Activated CD4-positive, alpha-beta T cell treated with anti-CD3 and anti-CD28 coated beads for 36 hours (primary cell): ENCODE measurements around the gene MLEC. TPM values are rescaled to one million over a fixed set of nuclear protein-coding genes. Genes with fewer than 3 reads are reported as not detected.

Source experiments
- ATAC-seq: fragments of 200-7000 bp; cut with Tn5 transposase; one replicate; pipeline ENCODE4 v1.10.0; 2021; ENCODE audit warnings: mild to moderate bottlenecking, moderate library complexity
- CTCF ChIA-PET: fragments of 350-600 bp; sonication (Branson Sonifier 250); formaldehyde crosslinking; loops from one replicate; lab custom pipeline; 2021; ENCODE audit warnings: antibody characterized with exemption; lab: Charles Lee
- POLR2A ChIA-PET: fragments of 350-600 bp; sonication (Branson Sonifier 250); formaldehyde crosslinking; loops from one replicate; lab custom pipeline; 2021; ENCODE audit warnings: antibody characterized with exemption, inconsistent platforms; lab: Charles Lee
- DNase-seq: peaks from one replicate; pipeline ENCODE4 v3.0.0-alpha.2; 2020
- H3K27ac Mint-ChIP-seq: one replicate; pipeline ENCODE4 v1.8.0; 2021; ENCODE audit warnings: mixed read lengths
- H3K27me3 Mint-ChIP-seq: one replicate; pipeline ENCODE4 v1.8.0; 2021; ENCODE audit warnings: mixed read lengths
- H3K36me3 Mint-ChIP-seq: one replicate; pipeline ENCODE4 v1.8.0; 2021; ENCODE audit warnings: low read depth, mixed read lengths
- H3K4me1 Mint-ChIP-seq: one replicate; pipeline ENCODE4 v1.8.0; 2021; ENCODE audit warnings: mixed read lengths
- H3K4me3 Mint-ChIP-seq: one replicate; pipeline ENCODE4 v1.8.0; 2021; ENCODE audit warnings: mild to moderate bottlenecking, moderate library complexity, mixed read lengths
- H3K9me3 Mint-ChIP-seq: one replicate; pipeline ENCODE4 v1.8.0; 2021; ENCODE audit warnings: low read depth, mixed read lengths
- intact Hi-C, 2 experiments: fragments of 100-400 bp; cut with DNase I in 1 of 2; cut with micrococcal nuclease in 1 of 2; formaldehyde crosslinking; loops; one replicate each; pipeline versions ENCODE4 v1.14.2 to v1.15.1; 2022 to 2024; cut with DNase I, micrococcal nuclease
- total RNA-seq, 2 experiments: library from RNA; stranded (reverse); gene quantifications; one replicate each; pipeline ENCODE4 v1.2.3, GENCODE V29; 2021

The MLEC gene
- total RNA-seq, 2 experiments from 2014 or later: 70.6 to 89.5 TPM

GRCh38 chr12:120693848-120694247, 6.9 kb downstream of the MLEC start:
- CTCF ChIA-PET: interaction anchor here (0.5 to 0.7 kb wide), 2 partner anchors 57 to 279 kb away, joined by 3 to 4 read pairs; no protein-coding TSS in a partner anchor
- H3K36me3 Mint-ChIP-seq: peaks cover 49% of the 10 kb centered on the region

GRCh38 chr12:120696626-120697025, 9.7 kb downstream of the MLEC start:
- intact Hi-C loops: no loop called here
- ChIA-PET CTCF (no interaction called here), POLR2A (no interaction called here)
- Mint-ChIP-seq H3K4me1 (peaks cover 14% of the 10 kb centered on the region), H3K36me3 (peaks cover 59% of the 10 kb centered on the region), H3K27ac (no peak overlapping the region), H3K9me3 (no peaks in the 10 kb centered on the region), H3K27me3 (no peaks in the 10 kb centered on the region), H3K4me3 (no peak overlapping the region)
- ATAC-seq: no peak
- no peak for DNase-seq

More at GRCh38 chr12:120693848-120694247, 6.9 kb downstream of the MLEC start:
- Mint-ChIP-seq H3K27ac (no peak overlapping the region), H3K27me3 (no peaks in the 10 kb centered on the region), H3K4me1 (peaks cover 39% of the 10 kb centered on the region), H3K9me3 (no peaks in the 10 kb centered on the region), H3K4me3 (no peak overlapping the region)
- POLR2A ChIA-PET: no interaction called here
- intact Hi-C loops: no loop called here
- DNase-seq: no peak
- no peak for ATAC-seq

- no peak overlapping the region for H3K27ac Mint-ChIP-seq
- intact Hi-C loops: no loop called here
- no peak for ATAC-seq
- ChIA-PET CTCF (interaction anchor here (0.6 to 1.1 kb wide), 2 partner anchors 13 to 49 kb away, joined by 3 read pairs; partner anchors contain the start of gene UNC119B), POLR2A (no interaction called here)
- peaks cover 60% of the 10 kb centered on the region for H3K36me3 Mint-ChIP-seq
- H3K9me3 Mint-ChIP-seq: no peaks in the 10 kb centered on the region
- no peak overlapping the region for H3K4me3 Mint-ChIP-seq
- H3K27me3 Mint-ChIP-seq: no peaks in the 10 kb centered on the region
- H3K4me1 Mint-ChIP-seq: peaks cover 9% of the 10 kb centered on the region
- DNase-seq: no peak
Measured at GRCh38 chr12:120697344-120697743, 10.4 kb downstream of the MLEC start.

- ATAC-seq (no peak), DNase-seq (no peak)
- Mint-ChIP-seq H3K4me3 (no peak overlapping the region), H3K27ac (no peak overlapping the region), H3K27me3 (no peaks in the 10 kb centered on the region), H3K36me3 (peaks cover 54% of the 10 kb centered on the region), H3K4me1 (no peaks in the 10 kb centered on the region), H3K9me3 (no peaks in the 10 kb centered on the region)
- intact Hi-C loops: no loop called here
- CTCF ChIA-PET: interaction anchor here (0.8 to 1.6 kb wide), 5 partner anchors 9 to 116 kb away, joined by 3 to 6 read pairs (median 3); partner anchors contain the start of genes ACADS and UNC119B
- POLR2A ChIA-PET: interaction anchor here (0.6 to 1.6 kb wide), 3 partner anchors 8 to 241 kb away, joined by 3 to 6 read pairs (median 6); no protein-coding TSS in a partner anchor
Measured at GRCh38 chr12:120698665-120699064, 11.7 kb downstream of the MLEC start.

- H3K27ac Mint-ChIP-seq: no peak overlapping the region
- no peaks in the 10 kb centered on the region for H3K9me3 Mint-ChIP-seq
- ChIA-PET CTCF (interaction anchor here (0.8 to 1.6 kb wide), 6 partner anchors 10 to 164 kb away, joined by 3 to 6 read pairs (median 4); partner anchors contain the start of genes ACADS and UNC119B), POLR2A (interaction anchor here (0.6 to 1.6 kb wide), 4 partner anchors 9 to 118 kb away, joined by 3 to 6 read pairs (median 4); partner anchors contain the start of gene POP5)
- intact Hi-C loops: no loop called here
- no peak for ATAC-seq
- H3K4me1 Mint-ChIP-seq: no peaks in the 10 kb centered on the region
- H3K4me3 Mint-ChIP-seq: no peak overlapping the region
- DNase-seq: no peak
- H3K27me3 Mint-ChIP-seq: no peaks in the 10 kb centered on the region
- H3K36me3 Mint-ChIP-seq: peaks cover 46% of the 10 kb centered on the region
Measured at GRCh38 chr12:120699553-120699952, 12.6 kb downstream of the MLEC start.

GRCh38 chr12:120700886-120701285, 13.9 kb downstream of the MLEC start:
- ATAC-seq (no peak), DNase-seq (no peak)
- no peaks in the 10 kb centered on the region for H3K27me3 Mint-ChIP-seq
- H3K9me3 Mint-ChIP-seq: no peaks in the 10 kb centered on the region
- peaks cover 33% of the 10 kb centered on the region for H3K36me3 Mint-ChIP-seq
- intact Hi-C loops: no loop called here
- ChIA-PET POLR2A (interaction anchor here (0.7 kb wide), 1 partner anchor 53 kb away, joined by 3 read pairs; no protein-coding TSS in a partner anchor), CTCF (interaction anchor here (0.6 to 1.5 kb wide), 6 partner anchors 9 to 271 kb away, joined by 3 to 6 read pairs (median 4); partner anchors contain the start of gene UNC119B)
- no peak overlapping the region for H3K4me3 Mint-ChIP-seq
- H3K27ac Mint-ChIP-seq: no peak overlapping the region
- no peaks in the 10 kb centered on the region for H3K4me1 Mint-ChIP-seq

- ATAC-seq (no peak), DNase-seq (no peak)
- Mint-ChIP-seq H3K9me3 (no peaks in the 10 kb centered on the region), H3K4me3 (no peak overlapping the region), H3K27me3 (no peaks in the 10 kb centered on the region), H3K4me1 (no peaks in the 10 kb centered on the region), H3K27ac (no peak overlapping the region), H3K36me3 (peaks cover 19% of the 10 kb centered on the region)
- intact Hi-C loops: no loop called here
- ChIA-PET POLR2A (no interaction called here), CTCF (interaction anchor here (0.6 to 1.4 kb wide), 3 partner anchors 12 to 100 kb away, joined by 3 read pairs; no protein-coding TSS in a partner anchor)
Measured at GRCh38 chr12:120702637-120703036, 15.7 kb downstream of the MLEC start.

- no peaks in the 10 kb centered on the region for H3K27me3 Mint-ChIP-seq
- no peak overlapping the region for H3K4me3 Mint-ChIP-seq
- H3K36me3 Mint-ChIP-seq: peaks cover 18% of the 10 kb centered on the region
- no peaks in the 10 kb centered on the region for H3K4me1 Mint-ChIP-seq
- POLR2A ChIA-PET: no interaction called here
- H3K9me3 Mint-ChIP-seq: no peaks in the 10 kb centered on the region
- no peak for ATAC-seq
- H3K27ac Mint-ChIP-seq: no peak overlapping the region
- CTCF ChIA-PET: interaction anchor here (0.7 to 1.4 kb wide), 2 partner anchors 22 to 57 kb away, joined by 3 read pairs; partner anchors contain the start of gene ACADS
- intact Hi-C loops: no loop called here
- DNase-seq: no peak
Measured at GRCh38 chr12:120703311-120703942, 16.5 kb downstream of the MLEC start.

- H3K9me3 Mint-ChIP-seq: no peaks in the 10 kb centered on the region
- intact Hi-C loops: no loop called here
- ATAC-seq (no peak), DNase-seq (no peak)
- no peak overlapping the region for H3K27ac Mint-ChIP-seq
- ChIA-PET CTCF (interaction anchor here (0.8 to 0.9 kb wide), 2 partner anchors 124 to 214 kb away, joined by 3 read pairs; partner anchors contain the start of gene POP5), POLR2A (no interaction called here)
- H3K36me3 Mint-ChIP-seq: peaks cover 9% of the 10 kb centered on the region
- peaks cover 7% of the 10 kb centered on the region for H3K4me1 Mint-ChIP-seq
- H3K27me3 Mint-ChIP-seq: no peaks in the 10 kb centered on the region
- no peak overlapping the region for H3K4me3 Mint-ChIP-seq
Measured at GRCh38 chr12:120705618-120706017, 18.7 kb downstream of the MLEC start.

- Mint-ChIP-seq H3K27ac (no peak overlapping the region), H3K9me3 (no peaks in the 10 kb centered on the region), H3K36me3 (peaks cover 5% of the 10 kb centered on the region), H3K4me3 (no peak overlapping the region), H3K27me3 (no peaks in the 10 kb centered on the region), H3K4me1 (peaks cover 7% of the 10 kb centered on the region)
- POLR2A ChIA-PET: no interaction called here
- no peak for ATAC-seq
- no peak for DNase-seq
- CTCF ChIA-PET: interaction anchor here (0.9 kb wide), 1 partner anchor 125 kb away, joined by 3 read pairs; the partner anchor contains the start of gene POP5
- intact Hi-C loops: no loop called here
Measured at GRCh38 chr12:120706029-120706428, 19.1 kb downstream of the MLEC start.

GRCh38 chr12:120708651-120709050, 21.7 kb downstream of the MLEC start:
- Mint-ChIP-seq H3K9me3 (no peaks in the 10 kb centered on the region), H3K36me3 (peaks cover 3% of the 10 kb centered on the region), H3K27me3 (no peaks in the 10 kb centered on the region), H3K4me1 (peaks cover 29% of the 10 kb centered on the region), H3K4me3 (no peak overlapping the region), H3K27ac (no peak overlapping the region)
- intact Hi-C loops: no loop called here
- ChIA-PET CTCF (interaction anchor here (1.1 to 1.5 kb wide), 3 partner anchors 14 to 127 kb away, joined by 3 to 7 read pairs (median 4); partner anchors contain the start of gene POP5), POLR2A (no interaction called here)
- DNase-seq: no peak
- ATAC-seq: no peak
